GM19351 (cell line): ENCODE measurements around the gene SMIM36.
"Not testable (repeated sequence)": the region's sequence is repeated elsewhere in the genome, so short reads cannot be mapped to it uniquely, and the experiment has no call there.

Experiments used
- ATAC-seq: cut with Tn5 transposase; IDR thresholded peaks from one replicate; pipeline ENCODE4 v1.9.1; 2021; ENCODE audit warnings: mild to moderate bottlenecking, moderate library complexity; ENCODE audit not compliant: unreplicated experiment

Gene SMIM36

DNA sequence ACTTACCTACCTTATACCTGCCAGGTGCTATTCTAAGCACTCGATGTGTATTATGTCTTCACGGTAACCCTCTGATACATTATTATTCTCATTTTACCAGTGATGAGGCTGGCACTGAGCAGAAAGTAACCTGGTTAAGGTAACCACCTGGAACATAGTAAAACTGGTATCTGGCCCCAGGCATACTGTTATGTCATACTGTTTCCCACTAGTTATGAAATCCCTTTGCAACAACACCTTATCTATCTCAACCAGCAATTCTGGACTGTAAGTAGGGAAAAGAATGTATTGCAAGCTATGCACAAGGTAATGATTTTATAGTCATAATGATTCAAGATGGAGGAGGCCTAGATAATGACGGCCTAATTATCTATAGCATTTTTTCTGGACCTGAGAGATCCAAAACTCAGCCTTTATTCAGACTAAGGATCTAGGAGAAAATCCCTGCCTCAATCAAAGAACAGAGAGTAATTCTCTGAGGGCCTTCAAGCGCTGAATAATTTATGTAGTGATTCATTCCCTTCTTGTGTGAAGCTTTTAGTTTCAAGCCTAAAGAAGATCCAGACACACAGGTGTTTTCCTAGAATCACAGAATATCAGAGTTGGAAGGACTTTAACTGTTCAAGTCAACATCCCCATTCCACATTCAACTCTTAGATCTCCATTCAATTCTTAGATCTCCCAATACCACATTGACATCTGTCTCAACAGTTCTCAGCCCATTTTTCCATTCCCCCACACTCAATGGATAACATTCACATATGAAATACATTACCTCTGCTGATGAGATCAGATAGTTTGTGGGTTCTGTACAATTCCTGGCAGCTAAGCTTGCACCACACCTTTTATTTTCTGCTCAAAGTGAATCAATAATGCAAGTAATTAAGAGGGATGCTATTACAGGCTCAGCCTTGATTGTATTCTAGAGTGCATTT, 74.8 kb downstream of the SMIM36 start:
- ATAC-seq, result no peak

- no peak for ATAC-seq
Observed at GRCh38 chr17:55435408-55435807, 75.8 kb downstream of the SMIM36 start.

DNA sequence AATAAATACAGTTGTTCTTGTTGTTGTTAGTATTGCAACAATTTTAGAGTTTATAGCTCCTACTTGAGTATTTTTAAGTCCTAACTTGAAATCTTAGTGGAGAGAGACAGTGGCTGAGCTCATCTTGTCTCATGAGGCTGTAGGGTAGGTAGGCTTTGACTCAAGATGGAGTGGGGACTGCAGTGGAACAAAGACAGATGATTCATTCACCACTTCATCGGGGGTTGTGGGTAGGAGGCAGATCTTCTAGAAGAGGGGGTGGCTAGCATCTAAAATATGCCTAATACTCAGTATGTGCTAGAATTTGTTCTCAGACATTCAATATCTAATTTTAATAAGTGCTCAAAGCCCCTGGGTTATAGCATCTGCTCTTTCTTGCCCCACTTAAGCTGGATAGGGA, 76.5 kb downstream of the SMIM36 start:
- ATAC-seq, result no peak

DNA sequence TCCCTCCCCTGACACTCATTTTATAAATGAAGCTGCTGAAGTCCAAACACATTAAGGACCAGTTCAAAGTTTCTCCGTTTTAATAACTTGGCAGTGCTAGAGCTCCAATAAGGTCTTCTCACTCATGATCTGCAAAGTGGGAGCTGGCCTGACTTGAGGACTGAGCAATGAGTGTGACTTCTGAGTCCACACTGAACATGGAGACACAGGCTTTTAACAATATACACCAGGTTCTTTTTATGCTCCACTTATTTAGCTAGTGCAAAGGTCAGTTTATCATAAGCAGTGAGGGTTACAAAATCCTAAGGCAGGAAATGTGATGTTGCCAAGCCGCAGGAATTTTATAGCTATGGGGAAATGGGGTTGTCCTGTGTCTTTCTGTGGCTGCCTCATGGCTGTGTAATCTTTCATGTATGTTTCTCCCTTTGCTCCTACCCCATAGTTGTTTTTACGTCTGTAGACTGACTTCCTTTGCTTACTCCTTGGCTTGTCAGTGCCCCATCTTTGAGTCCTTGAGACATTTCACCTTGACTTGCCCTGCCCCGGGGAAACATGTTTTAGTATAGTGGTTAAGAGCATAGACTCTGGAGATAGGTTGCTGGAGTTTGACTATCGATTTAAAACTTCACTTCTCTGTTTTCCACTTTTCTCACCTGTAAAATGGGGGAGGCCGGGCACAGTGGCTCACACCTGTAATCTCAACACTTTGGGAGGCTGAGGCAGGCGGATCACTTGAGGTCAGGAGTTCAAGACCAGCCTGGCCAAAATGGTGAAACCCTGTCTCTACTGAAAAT, 77.4 kb downstream of the SMIM36 start:
- ATAC-seq, result no peak

GRCh38 chr17:55433029-55433628, 78.1 kb downstream of the SMIM36 start:
- ATAC-seq, result no peak

DNA sequence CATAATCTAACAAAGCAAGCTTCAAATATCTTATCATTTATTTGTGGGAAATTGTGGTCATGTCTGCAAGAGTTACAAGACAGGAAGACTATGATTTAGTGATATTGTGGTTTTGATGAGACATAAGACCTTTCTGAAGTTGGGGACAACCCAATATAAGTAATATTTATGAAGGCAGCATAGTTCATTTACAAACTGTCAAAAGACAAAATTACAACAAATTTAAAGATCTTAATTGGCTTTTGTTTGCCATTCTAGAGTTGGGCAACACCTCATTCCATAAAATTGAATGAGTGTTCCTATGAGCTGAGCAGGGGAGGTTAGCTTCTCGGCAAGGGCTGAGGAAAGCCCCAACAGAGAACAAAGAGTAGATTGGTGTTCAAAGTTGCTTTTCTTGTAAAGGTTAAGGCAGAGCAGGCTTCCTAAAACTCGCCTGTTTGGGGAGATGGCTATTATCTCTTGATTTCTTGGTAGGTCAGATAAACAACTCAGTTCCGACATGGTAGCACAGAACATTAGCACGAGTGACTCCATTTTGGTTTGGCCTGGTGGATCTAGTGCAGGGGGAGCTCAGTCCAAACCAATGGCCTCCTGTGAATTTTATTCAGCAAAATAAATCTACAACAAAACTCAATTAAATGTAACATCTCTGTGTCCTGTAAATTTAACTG, 78.8 kb downstream of the SMIM36 start:
- no peak for ATAC-seq

DNA sequence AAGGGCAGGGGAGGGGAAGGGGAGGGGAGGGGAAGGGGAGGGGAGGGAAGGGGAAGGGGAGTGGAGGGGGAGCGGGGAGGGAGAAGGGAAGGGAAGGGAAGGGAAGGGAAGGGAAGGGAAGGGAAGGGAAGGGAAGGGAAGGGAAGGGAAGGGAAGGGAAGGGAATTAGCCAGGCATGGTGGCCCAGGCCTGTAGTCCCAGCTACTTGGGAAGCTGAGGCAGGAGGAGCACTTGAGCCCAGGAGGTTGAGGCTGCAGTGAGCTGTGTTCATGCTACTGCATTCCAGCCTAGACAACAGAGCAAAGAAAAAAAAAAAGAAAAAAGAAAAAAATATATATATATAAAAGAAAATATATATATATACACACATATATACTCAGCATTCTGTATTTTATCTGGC, 79.3 kb downstream of the SMIM36 start:
- ATAC-seq, result not testable (repeated sequence)

DNA sequence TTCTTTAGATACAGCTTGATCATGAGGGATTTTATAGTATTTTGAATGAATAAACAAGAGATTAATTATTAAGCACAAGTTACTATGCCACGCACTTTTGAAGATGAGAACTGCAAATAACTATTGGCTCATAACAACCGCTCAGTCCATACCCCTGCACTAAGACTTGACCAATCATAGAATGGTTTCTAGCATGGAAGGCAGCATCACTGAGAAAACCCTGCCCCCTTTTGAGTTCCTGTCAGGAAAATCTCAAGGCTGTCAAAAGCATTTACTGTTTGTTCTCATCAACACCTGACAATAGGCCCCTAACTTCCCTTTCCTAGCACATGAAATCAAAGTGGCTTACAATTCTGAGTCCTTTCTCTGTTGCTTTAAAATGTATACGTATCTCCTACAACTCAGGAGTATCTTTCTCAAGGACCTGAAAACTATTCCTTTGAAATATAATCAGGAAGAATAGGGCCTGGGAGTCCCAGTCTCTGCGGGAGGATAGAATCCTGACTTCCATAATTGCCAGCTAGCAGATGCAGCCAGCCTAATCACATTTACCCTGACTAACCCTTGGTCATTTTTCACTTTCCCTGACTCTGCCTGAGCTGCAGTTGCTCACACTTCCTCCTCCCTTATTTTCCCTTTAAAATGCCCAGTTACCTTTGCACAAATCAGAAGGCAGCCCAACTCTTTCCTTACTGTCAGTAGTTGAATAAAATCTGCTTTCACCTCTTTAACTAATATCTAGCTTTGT, 80.5 kb downstream of the SMIM36 start:
- ATAC-seq, result no peak

DNA sequence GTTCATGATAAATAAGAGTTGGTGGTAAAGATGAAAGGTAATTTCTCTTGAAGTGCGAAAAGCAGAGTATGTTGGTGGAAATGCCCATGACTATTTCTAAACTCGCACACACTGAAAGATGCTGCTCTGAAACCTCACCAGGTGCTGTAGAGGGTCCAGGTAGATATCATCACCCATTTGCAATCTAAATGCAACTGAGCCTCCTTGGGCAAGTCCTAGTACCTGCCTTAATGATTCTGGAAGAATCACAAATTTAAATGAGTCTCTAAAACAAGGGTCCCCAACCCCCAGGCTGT, 83.7 kb downstream of the SMIM36 start:
- ATAC-seq, result no peak

DNA sequence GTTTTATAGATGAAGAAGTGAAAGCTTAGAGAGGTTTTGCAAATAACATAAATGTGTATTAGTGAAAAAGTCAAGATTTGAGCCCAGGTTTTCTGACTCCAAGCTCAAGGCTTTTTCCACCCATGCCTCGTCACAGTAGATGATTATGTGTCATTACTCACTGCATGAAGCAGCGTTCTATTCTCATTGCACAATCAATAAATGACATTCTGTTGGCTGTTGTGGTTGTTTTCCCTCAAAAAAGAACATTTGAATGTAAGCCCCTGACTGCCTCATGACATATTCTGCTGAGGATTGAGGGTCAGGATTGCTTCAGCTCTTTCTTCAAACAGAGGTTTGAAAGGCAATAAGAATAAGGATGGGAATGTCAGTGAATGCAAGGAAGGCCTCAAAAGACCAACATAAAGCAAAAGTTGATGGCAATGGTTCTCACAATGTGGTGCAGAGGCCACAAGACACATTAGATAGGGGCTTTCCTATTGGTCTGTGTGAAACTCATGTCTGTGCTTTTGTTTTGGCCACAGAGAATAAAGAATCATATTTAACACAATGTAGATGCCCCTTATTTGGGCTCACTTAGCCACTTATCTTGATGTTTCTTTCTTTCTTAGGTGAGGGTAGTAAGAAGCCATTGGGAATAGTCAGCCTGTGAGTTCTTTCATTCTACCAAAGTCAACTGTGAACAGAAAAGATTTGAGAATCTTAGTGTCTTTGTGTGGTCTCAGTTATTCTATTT, 84.2 kb downstream of the SMIM36 start:
- peak; percentile 53 for ATAC-seq

DNA sequence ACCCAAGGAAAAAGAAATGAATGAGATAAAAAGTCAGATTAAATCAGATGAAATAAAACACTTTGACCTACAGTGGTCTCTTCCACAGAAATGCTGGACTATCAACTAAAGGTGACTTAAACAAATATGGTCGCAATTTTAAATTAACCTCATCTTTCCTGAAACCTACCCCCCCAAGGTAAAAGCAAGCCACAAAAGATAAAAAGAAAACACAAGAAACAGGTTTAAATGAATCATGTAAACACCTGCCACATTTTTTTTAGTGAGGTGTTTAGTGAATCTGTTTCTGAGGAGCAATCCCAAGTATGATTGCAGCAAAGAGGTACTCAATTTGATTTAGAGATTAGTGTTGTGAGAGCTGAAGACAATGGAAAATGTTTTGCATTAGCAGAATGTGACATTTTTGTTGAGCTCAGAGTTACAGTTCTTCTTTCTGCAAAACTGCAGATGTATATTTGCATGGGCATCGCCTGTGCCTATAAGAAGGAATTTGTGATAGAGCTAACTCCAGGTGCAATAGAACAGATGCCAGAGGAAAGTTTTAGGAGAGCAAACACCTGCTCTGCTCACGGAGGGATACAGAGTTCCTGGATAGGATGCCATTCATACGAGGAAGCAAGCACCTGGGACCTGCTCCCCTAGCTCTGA, 86.2 kb downstream of the SMIM36 start:
- no peak for ATAC-seq

- ATAC-seq, result no peak
Observed at GRCh38 chr17:55423535-55423934, 87.7 kb downstream of the SMIM36 start.

GRCh38 chr17:55422828-55423164, 88.5 kb downstream of the SMIM36 start:
- not testable (repeated sequence) for ATAC-seq

DNA sequence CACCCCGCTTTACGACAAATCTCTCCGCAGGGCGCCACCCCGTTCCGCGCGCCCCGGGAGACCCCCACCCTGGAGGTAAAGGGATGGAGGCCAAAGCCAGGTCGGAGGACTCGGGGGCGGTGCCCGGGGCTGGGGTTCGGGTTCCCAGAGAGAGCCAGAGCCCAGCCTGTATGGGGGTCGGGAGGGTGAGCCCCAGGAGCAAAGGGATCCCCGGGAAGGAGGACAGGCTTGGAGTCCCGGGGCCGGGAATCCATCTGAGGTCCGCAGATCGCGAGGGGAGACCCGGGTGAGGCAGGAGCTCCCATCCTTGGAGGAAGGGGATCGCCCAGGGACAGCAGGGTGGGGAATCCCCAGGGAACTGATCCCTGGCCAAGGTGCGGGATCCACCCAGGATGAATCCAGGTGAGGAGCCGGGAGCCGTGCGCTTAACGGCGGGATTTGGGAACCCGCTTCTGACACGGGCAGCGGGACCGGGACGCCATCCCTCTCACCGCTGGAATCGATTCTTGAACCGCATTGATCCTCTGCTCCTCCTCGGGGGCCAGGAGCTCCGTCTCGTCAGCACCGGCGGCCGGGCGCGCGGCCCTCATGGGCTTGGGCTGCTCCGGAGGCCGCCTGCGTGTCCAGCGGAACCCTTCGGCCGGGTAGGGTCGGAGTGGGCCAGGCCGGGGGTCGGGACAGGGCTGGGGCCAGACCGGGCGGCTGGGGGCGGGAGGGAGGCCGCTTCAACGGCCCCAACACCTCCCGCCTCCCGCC, 89.9 kb downstream of the SMIM36 start, which contains the start of gene MMD:
Gene MMD, minus strand, starts transcription at position 657 of the 756 bp plus-strand sequence. Its CDS starts 140 bp downstream, at position 517.
- peak; percentile 24 for ATAC-seq

DNA sequence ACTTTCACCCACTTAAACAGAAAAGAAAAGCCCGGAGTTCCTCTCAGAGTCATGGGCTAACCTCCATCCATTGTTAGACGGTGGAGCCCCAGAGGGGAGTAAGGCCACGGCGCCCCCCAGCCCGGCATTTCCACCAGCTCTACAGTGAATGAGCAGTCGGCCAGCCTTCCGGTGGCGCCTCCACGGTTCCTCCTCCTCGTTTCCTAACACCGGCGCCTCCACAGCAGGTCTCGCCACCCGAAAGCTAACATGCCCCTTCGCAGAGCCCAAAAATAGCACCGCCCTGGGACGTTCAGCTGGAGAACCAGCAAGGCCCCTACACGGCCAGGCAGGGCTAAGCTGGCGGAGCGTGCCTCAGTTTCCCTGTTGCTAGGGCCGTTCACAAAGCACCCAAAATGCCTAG, 90.5 kb downstream of the SMIM36 start:
- no peak for ATAC-seq

- ATAC-seq, result peak; percentile 41
Observed at GRCh38 chr17:55420067-55420775, 91.0 kb downstream of the SMIM36 start.

DNA sequence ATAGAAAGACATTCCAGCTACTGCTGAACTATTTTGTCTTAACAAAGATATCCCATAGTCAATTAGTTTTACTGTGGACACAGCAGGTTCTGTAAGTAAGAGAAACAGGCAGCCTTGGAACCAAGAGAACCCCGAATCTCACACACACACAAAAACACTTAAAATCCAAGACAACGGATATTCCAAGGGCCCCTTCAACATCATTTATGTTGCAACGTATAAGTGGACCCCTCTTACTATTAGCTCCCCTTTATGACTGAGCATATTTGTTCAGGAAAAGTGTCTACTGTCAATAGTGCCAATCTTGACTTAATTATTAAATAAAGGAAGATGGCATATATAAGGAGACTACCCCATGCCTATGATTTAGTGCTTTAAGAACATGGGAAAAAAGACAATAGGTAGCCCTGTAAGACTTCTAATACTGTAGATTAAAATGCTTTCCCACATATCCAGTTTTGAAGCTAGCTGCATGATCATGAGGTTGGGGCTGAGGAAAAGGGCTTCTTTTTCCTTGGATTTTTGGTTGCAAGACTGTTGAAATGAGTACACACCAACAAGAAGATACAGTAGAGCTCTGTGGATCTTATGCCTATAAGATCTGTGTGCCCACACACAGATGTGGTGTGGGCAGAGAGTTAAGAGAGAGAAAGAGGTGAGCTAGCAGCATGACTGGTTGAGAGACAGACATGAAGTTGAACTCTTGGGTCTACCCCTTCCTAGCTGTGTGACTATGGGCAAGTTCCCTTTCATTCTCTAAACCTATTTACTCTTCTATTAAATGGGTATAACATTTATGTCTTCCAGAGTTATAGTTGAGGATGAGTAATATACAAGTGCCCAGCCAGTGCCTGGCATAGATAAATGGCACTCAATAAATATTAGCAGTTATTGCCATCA, 92.6 kb downstream of the SMIM36 start:
- ATAC-seq, result no peak
